Right renal cortex interstitium (tissue), 3 donors: ENCODE data around the gene ARID5A. TPM values are rescaled to one million over a fixed set of nuclear protein-coding genes. Genes with fewer than 3 reads are reported as not detected.
A peak's percentile ranks its signal among the peaks of the same experiment; 100 is the strongest.
"Not testable (repeated sequence)": the region's sequence is repeated elsewhere in the genome, so short reads cannot be mapped to it uniquely, and the experiment has no call there.

Source experiments
- DNase-seq, 3 donors: peaks; one replicate each; pipeline ENCODE4 v3.0.0-alpha.2; 2013; ENCODE audit warnings: low read depth in 3 of 3, low spot score in 2 of 3
- polyA plus RNA-seq, 3 donors: library from polyadenylated mRNA; unstranded; fragments of 120-200 nt; gene quantifications; one replicate each; pipeline ENCODE4 v1.2.1, GENCODE V29; 2013; ENCODE audit not compliant: insufficient read length in 3 of 3

The ARID5A gene
- polyA plus RNA-seq = 1 to 10 TPM; 3.8 to 4.1 (median 4.0) TPM

- DNase-seq = peak in 1 of 3 donors; percentile 87
Measured at GRCh38 chr2:96536445-96537065, at the start of gene ARID5A. TSS of gene ARID5A (plus strand) at chr2:96536752. CDS start at chr2:96536827, 75 bp downstream.

GRCh38 chr2:96489261-96489660 is 47.3 kb upstream of the ARID5A start:
- no peak for DNase-seq

GRCh38 chr2:96489663-96490062 is 46.9 kb upstream of the ARID5A start:
- DNase-seq = no peak

GRCh38 chr2:96491860-96492497 is 44.6 kb upstream of the ARID5A start:
- DNase-seq = no peak

GRCh38 chr2:96493072-96493471 is 43.5 kb upstream of the ARID5A start:
- no peak for DNase-seq

GRCh38 chr2:96494188-96494587 is 42.4 kb upstream of the ARID5A start:
- DNase-seq = no peak

GRCh38 chr2:96495982-96496629 is 40.4 kb upstream of the ARID5A start:
- no peak for DNase-seq

- no peak for DNase-seq
Measured at GRCh38 chr2:96498021-96498431, 38.5 kb upstream of the ARID5A start.

- DNase-seq = not testable (repeated sequence)
Measured at GRCh38 chr2:96498611-96499010, 37.9 kb upstream of the ARID5A start.

- DNase-seq = no peak
Measured at GRCh38 chr2:96499061-96499960, 37.2 kb upstream of the ARID5A start.

- no peak for DNase-seq
Measured at GRCh38 chr2:96500385-96501066, 36.0 kb upstream of the ARID5A start.

GRCh38 chr2:96501471-96501874 is 35.1 kb upstream of the ARID5A start:
- no peak for DNase-seq

GRCh38 chr2:96501886-96502810 is 34.4 kb upstream of the ARID5A start:
- no peak for DNase-seq

- no peak for DNase-seq
Measured at GRCh38 chr2:96502891-96503636, 33.5 kb upstream of the ARID5A start.

- DNase-seq = no peak
Measured at GRCh38 chr2:96503637-96504243, 32.8 kb upstream of the ARID5A start.

GRCh38 chr2:96505231-96505889 is 31.2 kb upstream of the ARID5A start, which contains the start of gene NEURL3:
TSS of gene NEURL3 (minus strand) at chr2:96505357. CDS start at chr2:96505286, 71 bp downstream.
- peak in 2 of 3 donors; percentile 50 to 64 for DNase-seq
